Osteoblast (primary cell): ENCODE results near the gene AP3B2. TPM values are rescaled to one million over a fixed set of nuclear protein-coding genes. Genes with fewer than 3 reads are reported as not detected.
A peak's percentile ranks its signal among the peaks of the same experiment; 100 is the strongest.

Experiments used
- DNase-seq: peaks from one replicate; pipeline ENCODE4 v3.0.0; 2011; ENCODE audit warnings: low spot score, mixed read lengths; ENCODE audit not compliant: insufficient read length; ENCODE audit errors: missing footprints
- H2AFZ ChIP-seq: 2 replicates; pipeline ENCODE4 v1.6.0; 2011; ENCODE audit warnings: mild to moderate bottlenecking, low read length
- H3K27ac ChIP-seq: 2 replicates; pipeline ENCODE4 v1.5.1; 2011; ENCODE audit warnings: mild to moderate bottlenecking, low read depth, low read length, moderate library complexity
- H3K27me3 ChIP-seq: 2 replicates; pipeline ENCODE4 v1.6.0; 2012; ENCODE audit warnings: mild to moderate bottlenecking, control low read depth, inconsistent platforms, low read length, moderate library complexity; ENCODE audit not compliant: insufficient read depth
- H3K36me3 ChIP-seq: 2 replicates; pipeline ENCODE4 v1.5.1; 2011; ENCODE audit warnings: mild to moderate bottlenecking, low read length, control low read depth, moderate library complexity; ENCODE audit not compliant: insufficient read depth
- H3K4me1 ChIP-seq: 2 replicates; pipeline ENCODE4 v1.5.1; 2011; ENCODE audit warnings: mild to moderate bottlenecking, low read length, control low read depth, moderate library complexity; ENCODE audit not compliant: insufficient read depth
- H3K4me2 ChIP-seq: 2 replicates; pipeline ENCODE4 v1.6.0; 2011; ENCODE audit warnings: mild to moderate bottlenecking, low read length; ENCODE audit not compliant: insufficient read depth
- H3K4me3 ChIP-seq: fragments of 200-600 bp; sonication (generic); 3 replicates; pipeline ENCODE4 v1.5.1; 2012; ENCODE audit warnings: mild to moderate bottlenecking, low read length, inconsistent platforms; ENCODE audit not compliant: insufficient read depth
- H3K79me2 ChIP-seq: 2 replicates; pipeline ENCODE4 v1.6.0; 2012; ENCODE audit warnings: mild to moderate bottlenecking, low read length, control low read depth, inconsistent platforms; ENCODE audit not compliant: insufficient read depth
- H3K9me3 ChIP-seq: 2 replicates; pipeline ENCODE4 v1.5.1; 2011; ENCODE audit warnings: low read depth, low read length, control low read depth
- H4K20me1 ChIP-seq: 2 replicates; pipeline ENCODE4 v1.6.0; 2012; ENCODE audit warnings: mild to moderate bottlenecking, low read length, control low read depth; ENCODE audit not compliant: insufficient read depth
- total RNA-seq: library from RNA; depleted of rRNA; stranded (reverse); fragments of >200 nt; gene quantifications from 2 replicates; pipeline ENCODE4 v1.2.3, GENCODE V29; 2012
- TF ChIP-seq, protein P1 (sequence below): IDR thresholded peaks from 2 replicates; pipeline ENCODE4 v1.5.1; 2011; ENCODE audit warnings: mild to moderate bottlenecking, low read depth, low read length, moderate library complexity; ENCODE audit errors: extremely low read depth

The AP3B2 gene
- total RNA-seq, 1 donor, result 0.36 TPM

DNA sequence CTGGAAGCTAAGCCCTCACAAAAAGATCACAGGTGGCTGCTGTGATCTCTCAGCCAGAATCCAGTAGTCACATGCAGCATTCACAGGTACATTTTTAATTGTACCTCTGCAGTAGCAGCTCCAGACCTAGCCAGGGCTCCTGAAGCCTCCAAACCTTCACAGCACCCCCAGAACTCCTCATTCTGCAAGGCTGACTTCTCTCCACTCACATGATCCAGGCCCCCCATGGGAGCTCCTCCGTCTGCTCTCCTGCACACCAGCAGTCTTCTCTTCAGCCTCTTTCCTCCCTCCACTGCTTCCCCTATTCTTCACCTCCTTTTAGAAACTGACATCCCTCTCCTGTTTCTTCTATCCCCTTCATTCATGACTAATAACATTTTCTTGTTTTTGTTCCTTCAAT, 49.3 kb downstream of the AP3B2 start:
- H2AFZ ChIP-seq, result no peak overlapping the region

GRCh38 chr15:82656641-82657266, 52.9 kb downstream of the AP3B2 start:
- TF ChIP-seq, protein P1, sequence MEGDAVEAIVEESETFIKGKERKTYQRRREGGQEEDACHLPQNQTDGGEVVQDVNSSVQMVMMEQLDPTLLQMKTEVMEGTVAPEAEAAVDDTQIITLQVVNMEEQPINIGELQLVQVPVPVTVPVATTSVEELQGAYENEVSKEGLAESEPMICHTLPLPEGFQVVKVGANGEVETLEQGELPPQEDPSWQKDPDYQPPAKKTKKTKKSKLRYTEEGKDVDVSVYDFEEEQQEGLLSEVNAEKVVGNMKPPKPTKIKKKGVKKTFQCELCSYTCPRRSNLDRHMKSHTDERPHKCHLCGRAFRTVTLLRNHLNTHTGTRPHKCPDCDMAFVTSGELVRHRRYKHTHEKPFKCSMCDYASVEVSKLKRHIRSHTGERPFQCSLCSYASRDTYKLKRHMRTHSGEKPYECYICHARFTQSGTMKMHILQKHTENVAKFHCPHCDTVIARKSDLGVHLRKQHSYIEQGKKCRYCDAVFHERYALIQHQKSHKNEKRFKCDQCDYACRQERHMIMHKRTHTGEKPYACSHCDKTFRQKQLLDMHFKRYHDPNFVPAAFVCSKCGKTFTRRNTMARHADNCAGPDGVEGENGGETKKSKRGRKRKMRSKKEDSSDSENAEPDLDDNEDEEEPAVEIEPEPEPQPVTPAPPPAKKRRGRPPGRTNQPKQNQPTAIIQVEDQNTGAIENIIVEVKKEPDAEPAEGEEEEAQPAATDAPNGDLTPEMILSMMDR, result no peak
- Histone ChIP-seq H3K4me3 (no peak overlapping the region), H2AFZ (no peak overlapping the region), H3K36me3 (no peaks in the 10 kb centered on the region), H4K20me1 (no peaks in the 10 kb centered on the region), H3K4me1 (no peaks in the 10 kb centered on the region), H3K79me2 (no peaks in the 10 kb centered on the region), H3K9me3 (no peaks in the 10 kb centered on the region), H3K27me3 (peaks cover 3% of the 10 kb centered on the region), H3K27ac (no peak overlapping the region), H3K4me2 (no peak overlapping the region)
- DNase-seq, result peak; percentile 27

More for the DNA sequence above, 49.3 kb downstream of the AP3B2 start:
- Histone ChIP-seq H3K4me3 (no peak overlapping the region), H3K27ac (no peak overlapping the region), H3K4me2 (no peak overlapping the region), H3K79me2 (no peaks in the 10 kb centered on the region), H3K4me1 (no peaks in the 10 kb centered on the region), H4K20me1 (peaks cover 4% of the 10 kb centered on the region), H3K36me3 (no peaks in the 10 kb centered on the region), H3K9me3 (no peaks in the 10 kb centered on the region), H3K27me3 (no peaks in the 10 kb centered on the region)
- TF ChIP-seq, protein P1, result no peak
- DNase-seq, result no peak

DNA sequence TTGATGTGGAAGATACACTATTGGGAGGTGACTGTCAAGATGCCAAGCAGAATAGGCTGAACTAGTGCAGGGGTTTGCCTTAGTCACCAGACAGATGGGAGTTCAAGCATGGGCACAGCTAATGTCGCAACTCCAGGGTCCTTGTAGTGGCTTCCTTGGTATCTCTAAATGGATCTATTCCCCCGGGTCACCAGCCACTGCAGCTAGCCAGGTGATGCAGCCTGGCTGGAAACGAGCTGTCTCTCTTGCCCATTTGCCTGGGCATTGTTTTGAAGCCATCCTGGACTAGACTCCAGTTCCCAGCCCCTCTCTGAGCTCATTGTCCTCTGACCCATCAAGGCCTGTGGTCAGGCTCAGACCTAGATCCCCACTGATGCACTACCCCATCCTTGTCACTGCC, 54.1 kb downstream of the AP3B2 start:
- TF ChIP-seq, protein P1, result no peak
- no peak overlapping the region for H3K4me2 ChIP-seq
- no peak overlapping the region for H2AFZ ChIP-seq
- H3K4me3 ChIP-seq, result no peak overlapping the region
- H3K4me1 ChIP-seq, result no peaks in the 10 kb centered on the region
- H3K27me3 ChIP-seq, result peaks cover 3% of the 10 kb centered on the region
- H3K9me3 ChIP-seq, result no peaks in the 10 kb centered on the region
- no peak overlapping the region for H3K27ac ChIP-seq
- DNase-seq, result peak; percentile 72
- H4K20me1 ChIP-seq, result no peaks in the 10 kb centered on the region
- no peaks in the 10 kb centered on the region for H3K36me3 ChIP-seq
- H3K79me2 ChIP-seq, result no peaks in the 10 kb centered on the region

DNA sequence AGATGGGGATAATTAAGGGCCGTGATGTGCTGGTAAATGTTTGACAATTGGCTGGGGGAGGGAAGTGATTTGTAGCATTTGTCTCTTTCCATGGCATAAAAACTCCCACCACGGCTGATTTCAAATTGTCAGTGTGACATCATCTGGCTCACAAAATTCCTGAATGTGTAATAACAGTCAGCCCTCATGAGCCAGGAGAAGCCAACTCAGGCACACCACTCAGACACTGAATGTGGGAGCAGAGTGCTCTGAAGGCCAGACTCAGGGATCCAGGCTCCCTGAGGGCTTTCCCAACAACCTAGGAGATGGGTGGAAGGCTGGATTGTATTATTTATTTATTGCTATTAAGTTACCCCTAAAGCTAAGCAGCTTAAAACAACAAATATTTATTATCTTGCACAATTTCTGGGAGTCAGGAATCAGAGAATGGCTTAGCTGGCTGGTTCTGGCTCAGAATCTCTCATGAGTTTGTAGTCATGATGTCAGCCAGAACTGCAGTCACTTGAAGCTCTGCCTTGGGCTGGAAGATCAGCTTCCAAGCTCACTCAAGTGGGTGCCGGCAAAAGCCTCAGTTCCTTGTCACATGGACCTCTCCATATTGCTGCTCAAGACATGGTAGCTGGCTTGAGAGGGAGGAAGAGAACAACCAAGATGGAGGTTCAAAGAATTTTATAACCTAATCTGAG, 56.0 kb downstream of the AP3B2 start:
- Histone ChIP-seq H3K27ac (no peak overlapping the region), H3K9me3 (no peaks in the 10 kb centered on the region), H3K27me3 (peaks cover 12% of the 10 kb centered on the region), H3K4me1 (no peaks in the 10 kb centered on the region), H3K79me2 (no peaks in the 10 kb centered on the region), H3K4me2 (no peak overlapping the region), H4K20me1 (no peaks in the 10 kb centered on the region), H3K4me3 (no peak overlapping the region), H3K36me3 (no peaks in the 10 kb centered on the region), H2AFZ (no peak overlapping the region)
- peak; percentile 74 for DNase-seq
- TF ChIP-seq, protein P1, result no peak
